NCI-H524 treated with DMSO at 0.1 percent for 48 hours (cell line): ENCODE results near the gene HS1BP3.
A peak's percentile ranks its signal among the peaks of the same experiment; 100 is the strongest.

ENCODE experiments used
- DNase-seq: peaks from one replicate; lab custom pipeline; 2025; lab: John Stamatoyannopoulos, UW

The HS1BP3 gene

DNA sequence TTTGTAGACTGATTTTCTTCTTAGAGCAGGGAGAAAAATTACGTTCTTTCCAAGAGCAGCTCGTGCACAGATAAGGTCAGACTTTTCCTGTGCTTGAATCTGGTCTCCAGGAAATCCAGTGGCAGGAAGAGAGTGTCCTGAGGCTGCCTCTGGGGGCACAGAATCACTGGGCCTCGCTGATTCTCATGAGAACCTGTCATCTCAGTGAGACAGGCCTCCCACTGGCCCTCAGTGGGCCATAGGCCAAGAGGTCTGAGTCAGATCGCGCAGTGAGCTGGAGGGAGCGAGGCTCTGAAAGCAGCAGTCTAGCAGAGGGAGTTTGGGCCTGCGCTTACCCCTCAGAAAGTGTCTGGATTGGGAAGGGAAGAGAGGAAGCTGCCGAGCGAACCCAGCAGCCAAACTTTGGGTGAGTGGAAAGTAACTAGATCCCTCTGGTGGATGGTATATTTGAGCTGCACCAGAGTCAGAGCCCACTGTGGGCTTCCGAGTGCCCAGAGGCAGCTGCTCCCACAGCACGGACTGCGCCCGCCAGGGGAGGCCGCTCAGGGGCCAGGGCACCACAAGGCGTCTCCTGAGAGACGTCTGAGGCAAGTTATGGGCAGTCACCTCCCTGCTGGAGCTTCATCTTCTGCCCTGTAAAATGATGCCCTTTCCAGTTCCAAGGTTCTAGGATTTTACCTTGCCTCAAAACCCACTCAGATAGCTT, 24.2 kb upstream of the HS1BP3 start:
- no peak for DNase-seq

DNA sequence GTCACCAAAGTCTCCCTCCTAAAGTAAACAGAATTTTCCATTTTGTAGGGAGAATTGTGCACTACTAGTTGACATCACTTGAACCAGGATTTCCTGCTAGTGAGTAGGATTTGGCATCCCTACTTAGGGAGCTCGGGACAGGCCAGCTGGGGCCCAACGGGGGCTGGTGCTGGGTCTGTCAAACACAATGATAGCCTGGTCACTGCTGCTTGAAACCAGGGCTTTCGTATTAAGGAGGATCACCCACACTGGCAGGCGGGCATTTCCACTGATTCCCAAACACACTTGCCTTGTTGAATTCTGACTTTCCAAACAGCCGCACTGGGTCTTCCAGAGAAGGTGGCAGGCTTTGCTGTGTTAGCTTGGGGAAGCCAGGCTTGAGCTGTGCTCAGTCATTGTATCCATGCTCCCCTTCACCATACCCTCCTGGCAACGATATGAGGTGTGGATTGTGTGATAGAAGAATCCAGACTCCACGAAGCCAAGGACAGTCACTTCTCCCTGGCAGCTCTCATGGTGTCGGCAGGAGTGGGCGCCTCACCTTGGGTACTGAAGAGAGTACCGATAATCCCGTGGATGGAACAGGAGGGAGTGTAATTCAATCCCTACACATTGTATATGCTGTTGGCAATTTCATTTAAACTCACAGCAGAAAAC, 23.5 kb upstream of the HS1BP3 start:
- peak; percentile 13 for DNase-seq

DNA sequence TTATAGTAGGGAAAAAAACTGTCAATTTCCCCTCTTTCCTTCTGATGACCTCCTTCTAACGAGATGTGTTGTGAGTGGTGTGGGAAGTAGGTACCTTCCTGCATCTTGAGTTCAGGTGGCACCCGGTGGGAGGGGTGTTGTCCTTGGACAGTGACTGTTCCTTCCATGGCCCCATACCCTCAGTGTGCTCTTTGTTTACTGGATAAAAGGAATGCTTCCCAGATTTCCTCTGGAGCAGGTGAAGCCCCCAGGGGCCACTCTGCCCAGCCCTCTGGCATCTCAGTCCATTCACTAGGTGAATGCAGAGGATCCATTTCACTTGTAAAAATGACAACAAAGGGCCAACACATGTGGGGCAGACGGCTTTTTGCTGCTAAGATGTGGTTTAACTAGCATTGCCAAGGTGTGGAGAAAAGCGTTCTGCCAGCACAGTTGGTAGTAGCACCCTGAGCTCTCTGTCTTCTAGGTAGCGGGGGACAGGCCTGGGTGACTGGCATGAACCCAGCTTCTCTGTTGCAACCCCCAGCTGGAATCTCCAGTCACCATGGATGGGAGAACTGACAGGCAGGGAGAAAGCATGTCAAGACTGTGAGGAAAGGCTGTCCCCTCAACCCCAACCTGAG, 22.9 kb upstream of the HS1BP3 start:
- no peak for DNase-seq

DNA sequence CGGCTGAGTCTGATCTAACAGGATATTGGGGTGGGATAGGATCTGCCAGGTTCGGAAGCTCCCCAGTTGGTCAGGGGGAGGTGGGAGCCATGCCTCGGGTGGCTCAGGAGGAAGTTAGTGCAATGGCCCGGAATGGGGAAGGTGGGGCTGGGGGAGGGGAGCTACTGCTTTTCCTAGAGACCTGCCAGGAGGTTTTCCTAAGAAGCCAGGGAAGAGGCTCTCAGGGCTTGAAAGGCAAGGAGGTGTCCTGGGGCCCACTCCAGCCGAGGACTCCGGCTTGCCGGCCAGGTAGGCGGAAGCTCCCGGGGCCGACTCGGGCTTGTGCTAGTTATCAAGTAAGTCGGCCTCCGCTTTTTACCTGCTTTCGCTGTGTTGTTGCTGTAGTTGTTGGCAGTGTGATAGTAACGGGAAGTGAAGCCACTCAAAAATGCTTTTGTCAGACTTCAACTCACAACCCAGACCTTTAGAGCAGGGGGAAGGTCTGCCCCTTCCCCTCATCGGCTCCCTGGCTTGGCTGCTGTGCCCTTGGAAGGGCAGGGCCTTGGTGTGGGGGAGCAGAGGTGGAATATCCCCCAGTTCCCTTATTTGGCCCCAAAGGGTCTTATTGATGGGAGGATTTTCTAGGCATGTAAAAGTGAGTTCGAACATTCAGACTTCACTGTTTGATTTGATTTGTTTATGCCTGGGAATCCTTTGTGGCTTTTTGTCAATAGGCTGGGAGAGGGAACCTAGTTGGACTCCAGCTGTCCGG, 21.5 kb upstream of the HS1BP3 start:
- DNase-seq, result no peak

DNA sequence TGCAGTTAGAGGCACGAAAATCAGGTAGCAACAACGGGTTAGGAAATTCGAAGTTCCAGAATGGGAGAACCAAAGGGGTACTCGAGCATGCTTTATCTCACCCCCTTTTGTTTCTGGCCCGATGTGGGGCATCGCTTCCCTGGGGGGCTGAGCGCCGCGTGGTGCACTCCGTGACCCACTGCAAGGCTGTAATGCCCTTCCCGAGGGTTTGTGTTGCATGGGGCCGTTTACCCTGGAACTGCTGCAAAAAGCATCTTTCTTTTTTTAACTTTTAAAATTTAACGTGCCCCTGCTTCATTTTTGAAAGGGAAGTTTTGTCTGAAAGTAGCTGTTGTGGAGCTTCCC, 20.8 kb upstream of the HS1BP3 start:
- DNase-seq, result no peak

DNA sequence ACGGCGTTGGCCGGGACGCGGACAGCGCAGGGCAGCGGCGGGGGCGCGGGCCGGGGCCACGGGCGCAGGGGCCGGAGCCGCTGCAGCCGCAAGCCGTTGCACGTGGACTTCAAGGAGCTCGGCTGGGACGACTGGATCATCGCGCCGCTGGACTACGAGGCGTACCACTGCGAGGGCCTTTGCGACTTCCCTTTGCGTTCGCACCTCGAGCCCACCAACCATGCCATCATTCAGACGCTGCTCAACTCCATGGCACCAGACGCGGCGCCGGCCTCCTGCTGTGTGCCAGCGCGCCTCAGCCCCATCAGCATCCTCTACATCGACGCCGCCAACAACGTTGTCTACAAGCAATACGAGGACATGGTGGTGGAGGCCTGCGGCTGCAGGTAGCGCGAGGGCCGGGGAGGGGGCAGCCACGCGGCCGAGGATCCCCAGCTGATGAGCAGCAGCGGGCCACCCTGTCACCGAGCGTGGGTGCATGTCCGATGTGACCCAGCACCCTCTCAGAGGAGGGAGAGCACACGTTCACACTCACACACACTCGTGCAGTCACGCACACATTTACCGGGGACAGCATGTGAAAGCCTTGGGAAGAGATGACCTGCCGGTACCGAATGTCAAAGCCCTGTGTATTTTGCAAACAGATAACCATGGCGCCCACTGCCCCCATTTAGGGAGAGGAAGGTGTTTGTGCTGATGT, 20.3 kb upstream of the HS1BP3 start:
- no peak for DNase-seq

DNA sequence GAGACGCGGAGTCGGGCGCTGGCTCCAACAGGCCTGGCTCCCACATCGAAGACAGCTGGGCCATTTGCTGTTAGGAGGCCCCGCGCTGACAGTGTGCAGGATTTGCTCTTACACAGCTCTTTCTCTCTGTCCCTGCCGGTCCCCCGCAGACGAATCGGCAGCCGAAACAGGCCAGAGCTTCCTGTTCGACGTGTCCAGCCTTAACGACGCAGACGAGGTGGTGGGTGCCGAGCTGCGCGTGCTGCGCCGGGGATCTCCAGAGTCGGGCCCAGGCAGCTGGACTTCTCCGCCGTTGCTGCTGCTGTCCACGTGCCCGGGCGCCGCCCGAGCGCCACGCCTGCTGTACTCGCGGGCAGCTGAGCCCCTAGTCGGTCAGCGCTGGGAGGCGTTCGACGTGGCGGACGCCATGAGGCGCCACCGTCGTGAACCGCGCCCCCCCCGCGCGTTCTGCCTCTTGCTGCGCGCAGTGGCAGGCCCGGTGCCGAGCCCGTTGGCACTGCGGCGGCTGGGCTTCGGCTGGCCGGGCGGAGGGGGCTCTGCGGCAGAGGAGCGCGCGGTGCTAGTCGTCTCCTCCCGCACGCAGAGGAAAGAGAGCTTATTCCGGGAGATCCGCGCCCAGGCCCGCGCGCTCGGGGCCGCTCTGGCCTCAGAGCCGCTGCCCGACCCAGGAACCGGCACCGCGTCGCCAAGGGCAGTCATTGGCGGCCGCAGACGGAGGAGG, 19.6 kb upstream of the HS1BP3 start:
- DNase-seq, result no peak

DNA sequence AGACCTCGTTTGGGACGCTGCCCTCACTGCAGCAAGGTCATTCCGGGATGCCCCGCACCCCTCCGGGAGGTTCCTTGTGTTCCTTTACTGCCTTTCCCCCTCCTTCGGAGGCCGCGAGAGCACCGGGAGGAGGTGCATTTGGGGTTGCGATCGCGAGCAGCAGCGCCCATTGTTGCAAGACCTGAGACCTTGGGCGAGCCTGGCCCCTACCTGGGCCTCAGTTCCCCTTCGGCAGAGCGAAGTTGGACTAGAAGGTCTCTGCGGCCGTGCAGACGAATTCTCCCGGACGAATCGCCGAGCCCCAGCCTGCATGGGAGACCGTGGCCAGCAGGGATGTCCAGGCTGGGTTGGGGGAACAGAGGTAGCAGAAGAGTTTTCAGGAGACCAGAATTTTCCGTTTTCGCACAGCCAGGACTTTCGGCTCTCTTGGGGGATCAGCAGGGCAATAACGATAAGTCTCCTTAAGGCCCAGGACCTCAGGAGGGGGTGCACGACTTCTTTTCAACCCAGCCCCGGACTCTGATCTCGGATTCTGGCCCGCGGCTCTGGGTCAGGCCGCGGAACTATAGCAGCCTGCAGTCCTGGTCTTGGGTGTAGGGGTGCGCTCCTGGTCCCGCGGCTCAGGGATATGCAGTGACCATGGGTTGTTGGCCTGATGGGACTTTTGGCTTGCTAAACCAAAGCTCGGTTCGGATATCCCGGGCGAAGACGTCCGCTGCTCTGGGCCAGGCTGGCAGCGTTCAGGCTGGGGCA, 18.8 kb upstream of the HS1BP3 start:
- DNase-seq, result no peak

DNA sequence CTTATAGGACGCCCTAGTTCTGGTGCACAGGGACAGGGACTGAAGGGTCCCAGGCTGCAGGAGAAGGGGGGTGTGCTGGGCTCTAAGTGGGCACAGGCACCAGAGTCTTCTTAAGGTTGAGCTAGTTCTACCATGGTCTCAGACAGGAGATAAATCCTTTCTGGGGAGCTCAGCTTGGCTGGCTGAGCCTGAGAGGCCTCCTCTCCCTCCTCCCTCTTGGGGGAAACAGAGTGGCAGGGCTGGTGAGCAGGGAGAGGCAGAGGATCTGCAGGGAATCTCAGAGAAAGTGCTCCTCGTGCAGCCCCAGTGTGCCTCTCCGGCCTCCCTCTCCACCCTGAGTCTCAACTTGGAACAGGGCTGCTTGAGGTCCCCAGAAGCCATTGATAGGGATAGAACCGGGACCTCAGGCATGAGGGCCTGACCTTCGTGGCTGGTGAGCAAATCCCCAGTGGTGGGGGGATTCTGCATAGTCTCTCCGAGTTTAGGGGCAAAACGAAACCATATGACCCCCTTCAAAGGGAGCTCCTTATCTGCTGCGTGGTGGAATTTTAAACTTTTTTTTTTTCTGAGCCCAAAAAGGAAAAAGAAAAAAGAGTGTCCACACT, 18.1 kb upstream of the HS1BP3 start:
- no peak for DNase-seq

DNA sequence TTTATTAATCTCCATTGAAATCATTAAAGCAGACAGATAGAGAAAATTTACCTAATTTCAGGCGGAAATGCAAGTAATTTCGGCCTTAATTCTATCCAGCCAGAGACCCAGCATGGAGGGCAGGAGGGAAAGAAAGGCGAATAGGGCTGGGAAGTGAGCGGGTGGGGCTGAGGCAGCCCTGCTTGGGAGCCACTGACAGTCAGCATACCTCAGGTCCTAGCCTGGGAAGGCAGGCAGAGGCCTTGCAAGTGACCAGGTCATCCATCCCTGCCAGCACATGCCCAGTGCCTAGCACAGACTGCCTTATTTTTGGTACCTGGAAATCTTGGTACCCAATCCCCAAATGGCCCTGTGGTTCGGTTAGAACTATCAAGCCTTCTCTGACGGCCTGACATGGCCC, 17.6 kb upstream of the HS1BP3 start:
- no peak for DNase-seq

DNA sequence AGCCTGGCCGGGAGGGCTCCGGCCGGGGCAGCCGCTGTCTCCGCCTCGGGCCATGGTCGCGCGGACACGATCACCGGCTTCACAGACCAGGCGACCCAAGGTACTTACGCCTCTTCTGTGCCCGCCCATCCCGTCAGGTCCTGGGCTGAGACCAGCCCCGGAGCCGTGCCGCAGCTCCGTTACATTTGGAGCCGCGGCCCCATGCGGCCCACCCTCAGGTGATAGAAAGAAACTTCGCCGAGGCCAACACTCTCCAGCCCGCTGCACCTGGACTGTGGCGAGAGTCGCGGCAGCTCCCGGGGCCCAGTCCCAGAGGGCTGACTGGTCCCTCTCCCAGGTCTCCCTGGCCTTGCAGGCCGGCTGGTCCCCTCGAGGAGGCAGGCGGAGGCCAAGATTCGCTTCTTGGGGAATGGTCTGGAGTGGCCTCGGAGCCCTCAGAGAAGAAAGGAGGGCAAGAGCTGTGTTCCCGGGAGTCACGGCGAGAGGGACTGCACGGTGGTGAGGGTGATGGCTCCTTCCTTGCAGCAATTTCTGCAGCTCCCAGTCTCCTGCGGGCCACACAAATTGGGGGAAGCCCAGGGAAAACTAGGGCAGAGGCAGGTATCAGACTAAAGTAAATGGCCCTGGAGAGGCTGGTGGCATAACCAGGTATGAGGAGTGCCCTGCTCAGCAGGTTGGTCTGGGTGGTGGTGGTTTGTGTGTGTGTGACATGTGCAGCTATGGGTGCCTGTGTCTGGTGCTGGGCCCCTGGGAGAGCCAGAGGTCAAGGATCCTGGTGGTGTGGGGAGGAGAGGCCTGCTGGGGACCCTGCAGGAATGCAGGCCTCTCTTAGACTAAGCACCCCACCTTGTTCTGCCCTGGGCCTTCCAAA, 16.9 kb upstream of the HS1BP3 start:
- no peak for DNase-seq

DNA sequence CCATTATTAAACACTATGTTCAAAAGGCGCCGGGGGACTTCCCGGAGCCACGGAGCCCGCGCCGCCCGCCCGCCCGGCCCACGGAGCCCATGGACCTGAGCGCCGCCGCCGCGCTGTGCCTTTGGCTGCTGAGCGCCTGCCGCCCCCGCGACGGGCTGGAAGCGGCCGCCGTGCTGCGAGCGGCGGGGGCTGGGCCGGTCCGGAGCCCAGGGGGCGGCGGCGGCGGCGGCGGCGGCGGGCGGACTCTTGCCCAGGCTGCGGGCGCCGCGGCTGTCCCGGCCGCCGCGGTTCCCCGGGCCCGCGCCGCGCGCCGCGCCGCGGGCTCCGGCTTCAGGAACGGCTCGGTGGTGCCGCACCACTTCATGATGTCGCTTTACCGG, 16.2 kb upstream of the HS1BP3 start:
- no peak for DNase-seq

DNA sequence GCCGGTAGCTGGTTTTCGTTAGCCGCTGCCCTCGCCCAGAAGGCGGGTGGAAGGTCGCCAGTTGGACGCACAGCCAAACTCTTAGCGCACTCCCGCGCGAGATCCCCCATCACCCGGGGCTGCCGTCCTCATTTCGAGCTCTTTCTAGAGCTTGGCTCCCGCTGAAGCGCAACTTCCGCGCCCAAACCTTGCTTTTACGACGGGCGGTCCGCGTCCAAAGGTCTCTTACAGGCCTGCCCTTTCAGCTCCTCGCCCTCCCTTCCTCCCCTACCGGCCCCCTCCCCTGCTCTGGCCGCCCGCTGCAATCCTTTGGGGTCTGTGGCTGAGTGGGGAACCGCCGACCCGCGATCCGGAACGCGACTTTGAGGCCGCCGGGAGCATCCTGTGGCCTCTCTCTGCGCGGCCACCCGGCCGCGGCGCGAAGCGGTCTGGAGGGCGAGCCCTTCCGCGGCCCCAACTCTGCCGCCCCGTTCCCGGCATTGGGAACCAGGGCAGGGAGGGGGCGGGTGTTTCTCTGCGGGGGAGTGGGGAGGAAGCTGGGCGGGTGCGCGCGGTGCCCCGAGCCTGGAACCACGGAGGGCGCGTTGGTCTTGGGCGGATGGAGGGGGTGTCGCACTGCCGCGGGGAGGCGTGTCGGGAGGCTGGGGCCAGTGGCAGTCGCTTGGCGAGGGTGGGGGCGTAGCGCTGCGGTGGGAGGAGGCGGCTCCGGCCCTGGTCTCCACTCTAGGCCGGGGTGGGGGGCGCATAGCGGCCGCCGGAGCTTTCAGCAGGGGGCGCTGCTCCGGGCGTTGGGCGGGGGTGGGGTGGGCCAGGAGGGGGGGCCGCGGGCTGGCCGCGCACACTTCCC, 15.6 kb upstream of the HS1BP3 start, which contains the start of gene GDF7:
TSS of gene GDF7 (plus strand) at position 841 of the 847 bp plus-strand sequence. CDS start 96 bp downstream, outside the sequence.
- no peak for DNase-seq

DNA sequence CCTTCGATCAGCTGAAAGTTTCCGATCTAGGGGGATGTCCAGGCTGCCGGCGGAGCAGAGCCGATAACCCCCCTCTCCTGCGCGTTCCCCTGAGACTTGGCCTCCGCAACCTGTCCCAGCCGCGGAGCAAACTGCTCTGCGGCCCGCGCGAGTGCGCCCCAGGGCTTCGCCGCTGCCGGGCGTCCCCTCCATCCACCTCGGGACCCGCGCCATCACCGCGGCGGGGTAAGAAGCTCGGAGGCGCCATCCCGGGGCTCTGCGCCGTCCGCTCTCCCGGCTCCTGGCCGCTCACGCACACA, 15.1 kb upstream of the HS1BP3 start:
- DNase-seq, result no peak

DNA sequence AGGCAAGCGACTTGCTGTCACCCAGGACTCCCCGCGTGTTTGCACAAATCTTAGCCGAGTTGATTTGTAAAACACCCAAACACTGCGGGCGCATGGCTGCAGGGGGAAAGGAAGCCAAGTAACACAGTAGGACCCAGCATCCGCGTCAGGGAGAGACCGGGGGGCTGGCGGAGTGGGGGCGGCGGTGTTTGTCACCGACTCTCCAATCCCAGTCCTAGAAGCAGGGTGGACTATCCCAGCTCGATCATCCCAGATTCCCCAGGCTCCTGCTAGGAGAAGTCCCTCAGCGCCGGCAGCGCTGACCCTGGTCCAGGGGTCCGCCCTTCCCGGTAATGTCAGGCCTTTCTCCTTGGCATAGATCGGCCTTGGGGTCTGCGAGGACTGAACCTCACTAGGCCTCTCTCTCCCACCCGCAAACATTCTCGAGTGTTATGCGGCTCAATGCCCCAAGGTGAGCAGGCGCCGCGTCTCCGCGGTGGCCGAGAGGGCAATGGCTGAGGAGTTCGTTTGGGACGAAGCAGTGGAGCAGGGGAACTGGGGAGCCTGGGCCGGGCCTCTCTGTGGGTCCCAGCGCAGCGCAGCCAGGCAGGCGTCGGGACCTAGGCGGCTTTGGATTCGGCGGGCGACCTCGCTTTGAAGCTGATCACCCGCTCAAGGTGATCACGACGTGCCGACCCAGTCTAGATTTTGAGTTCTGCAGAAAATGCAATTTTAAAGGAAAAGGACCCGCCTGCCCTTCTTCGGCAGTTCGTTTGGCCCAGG, 14.5 kb upstream of the HS1BP3 start:
- peak; percentile 4 for DNase-seq

DNA sequence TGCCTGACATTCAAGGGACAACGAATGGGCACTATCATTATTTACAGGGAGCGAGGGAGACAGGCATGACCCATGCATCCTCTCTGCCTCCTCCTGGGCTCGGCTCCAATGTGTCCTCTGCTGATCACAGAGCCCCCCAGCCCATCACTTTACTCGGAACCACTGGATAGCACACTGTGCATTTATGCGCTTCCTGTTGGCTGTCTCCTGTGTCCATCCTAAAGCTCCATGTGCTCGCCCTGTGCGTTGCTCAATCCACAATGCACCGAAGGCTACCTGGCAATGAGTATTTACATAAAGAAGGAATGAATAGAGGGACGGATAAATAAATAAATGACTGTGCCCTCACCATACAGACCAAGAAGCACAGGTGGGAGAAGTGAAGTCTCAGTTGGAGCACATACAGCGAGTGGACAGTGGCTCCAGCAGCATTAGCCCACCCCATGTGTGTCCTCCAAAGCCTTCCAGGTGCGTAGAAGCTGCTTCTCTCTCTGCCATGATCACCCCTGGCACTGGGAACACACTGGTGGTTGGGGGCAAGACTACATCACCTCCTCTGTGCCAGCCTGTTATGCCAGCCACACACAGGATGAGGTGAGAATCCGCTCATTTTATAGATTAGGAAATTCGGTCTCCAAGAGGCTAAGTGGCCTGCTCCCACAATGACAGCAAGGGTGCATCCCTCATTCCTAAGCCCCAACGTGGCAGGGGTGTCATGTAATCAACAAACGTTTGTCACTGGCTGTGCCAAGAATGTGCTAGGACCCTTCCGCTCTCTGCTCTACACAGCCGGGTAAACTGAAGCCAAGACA, 13.7 kb upstream of the HS1BP3 start:
- no peak for DNase-seq

DNA sequence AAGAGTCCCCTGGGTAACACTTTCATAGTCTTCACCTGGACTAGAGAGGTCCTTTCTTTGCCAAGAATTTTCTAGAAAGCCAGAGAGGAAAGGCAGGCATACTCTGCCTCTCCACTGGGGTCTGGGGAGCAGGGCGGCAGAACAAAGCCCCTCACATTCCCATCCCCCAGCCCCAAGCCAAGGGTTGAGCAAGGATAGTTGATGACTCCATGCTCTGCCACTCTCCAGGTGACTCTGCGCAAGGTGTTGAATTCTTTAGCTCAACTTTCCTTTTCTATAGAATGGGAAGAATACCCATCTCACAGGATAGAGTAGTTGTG, 13.1 kb upstream of the HS1BP3 start:
- no peak for DNase-seq
